ENCODE results near the gene DENND5B. TPM values are rescaled to one million over a fixed set of nuclear protein-coding genes. Genes with fewer than 3 reads are reported as not detected.
"Not testable (repeated sequence)": the region's sequence is repeated elsewhere in the genome, so short reads cannot be mapped to it uniquely, and the experiment has no call there.

DENND5B gene
- total and polyA plus RNA-seq, 3 experiments from 2014 or later = 0.04 TPM; not detected in 2

GRCh38 chr12:31507966-31508365 lies 83.0 kb downstream of the DENND5B start:
- Mint-ChIP-seq H3K4me1 (no peaks in the 10 kb centered on the region), H3K27me3 (peaks cover 0 to 6% of the 10 kb centered on the region in 2 donors), H3K9me3 (peaks cover 0 to 9% (median 3%) of the 10 kb centered on the region in 5 donors), H3K27ac (no peak overlapping the region), H3K4me3 (no peak overlapping the region), H3K36me3 (no peaks in the 10 kb centered on the region)
- POLR2A ChIA-PET = no interaction called here
- CTCF ChIA-PET = no interaction called here
- H3K27ac ChIP-seq (ENCODE audit: low read depth, low read length) = no peak overlapping the region
- H3K9me3 ChIP-seq (ENCODE audit: low read length) = no peaks in the 10 kb centered on the region
- H3K27me3 ChIP-seq (ENCODE audit: insufficient read depth, low read length, poor library complexity, severe bottlenecking) = no peaks in the 10 kb centered on the region
- no peak for DNase-seq
- H3K4me3 ChIP-seq (ENCODE audit: low read length) = no peak overlapping the region
- no peaks in the 10 kb centered on the region for H3K4me1 ChIP-seq (ENCODE audit: insufficient read depth, low read length)
- no peaks in the 10 kb centered on the region for H3K36me3 ChIP-seq (ENCODE audit: insufficient read depth, low read length)

- H3K27me3 Mint-ChIP-seq = peaks cover 0 to 6% of the 10 kb centered on the region in 2 donors
- no peak overlapping the region for H3K27ac ChIP-seq (ENCODE audit: low read depth, low read length)
- H3K4me3 Mint-ChIP-seq = no peak overlapping the region
- no peaks in the 10 kb centered on the region for H3K36me3 ChIP-seq (ENCODE audit: insufficient read depth, low read length)
- H3K36me3 Mint-ChIP-seq = no peaks in the 10 kb centered on the region
- POLR2A ChIA-PET = no interaction called here
- H3K9me3 Mint-ChIP-seq = peaks cover 0 to 9% (median 3%) of the 10 kb centered on the region in 5 donors
- CTCF ChIA-PET = no interaction called here
- no peak overlapping the region for H3K27ac Mint-ChIP-seq
- no peaks in the 10 kb centered on the region for H3K4me1 ChIP-seq (ENCODE audit: insufficient read depth, low read length)
- no peak overlapping the region for H3K4me3 ChIP-seq (ENCODE audit: low read length)
- no peaks in the 10 kb centered on the region for H3K4me1 Mint-ChIP-seq
- DNase-seq = no peak
- H3K27me3 ChIP-seq (ENCODE audit: insufficient read depth, low read length, poor library complexity, severe bottlenecking) = no peaks in the 10 kb centered on the region
- H3K9me3 ChIP-seq (ENCODE audit: low read length) = no peaks in the 10 kb centered on the region
These were observed 84.2 kb downstream of the DENND5B start for GRCh38 chr12:31506515-31507306.

GRCh38 chr12:31504625-31505222 lies 86.2 kb downstream of the DENND5B start:
- no peaks in the 10 kb centered on the region for H3K36me3 ChIP-seq (ENCODE audit: insufficient read depth, low read length)
- Mint-ChIP-seq H3K4me3 (no peak overlapping the region), H3K27ac (no peak overlapping the region), H3K9me3 (peaks cover 0 to 9% (median 3%) of the 10 kb centered on the region in 5 donors), H3K4me1 (no peaks in the 10 kb centered on the region), H3K27me3 (peaks cover 1 to 6% of the 10 kb centered on the region in 2 donors), H3K36me3 (no peaks in the 10 kb centered on the region)
- H3K4me3 ChIP-seq (ENCODE audit: low read length) = no peak overlapping the region
- no peak for DNase-seq
- no peaks in the 10 kb centered on the region for H3K9me3 ChIP-seq (ENCODE audit: low read length)
- H3K27ac ChIP-seq (ENCODE audit: low read depth, low read length) = no peak overlapping the region
- H3K27me3 ChIP-seq (ENCODE audit: insufficient read depth, low read length, poor library complexity, severe bottlenecking) = no peaks in the 10 kb centered on the region
- CTCF ChIA-PET = no interaction called here
- POLR2A ChIA-PET = no interaction called here
- H3K4me1 ChIP-seq (ENCODE audit: insufficient read depth, low read length) = no peaks in the 10 kb centered on the region

GRCh38 chr12:31501014-31501413 lies 89.9 kb downstream of the DENND5B start:
- H3K36me3 ChIP-seq (ENCODE audit: insufficient read depth, low read length); DNase-seq; H3K27me3 ChIP-seq (ENCODE audit: insufficient read depth, low read length, poor library complexity, severe bottlenecking); H3K9me3 ChIP-seq (ENCODE audit: low read length); CTCF ChIA-PET; H3K4me3 Mint-ChIP-seq; H3K4me1 Mint-ChIP-seq; H3K9me3 Mint-ChIP-seq; H3K4me3 ChIP-seq (ENCODE audit: low read length); H3K4me1 ChIP-seq (ENCODE audit: insufficient read depth, low read length); POLR2A ChIA-PET; H3K36me3 Mint-ChIP-seq; H3K27ac Mint-ChIP-seq; H3K27ac ChIP-seq (ENCODE audit: low read depth, low read length): not testable (repeated sequence)
- peaks cover 8 to 19% of the 10 kb centered on the region in 2 donors for H3K27me3 Mint-ChIP-seq

- DNase-seq = no peak
- Histone ChIP-seq H3K4me3 (ENCODE audit: low read length) (no peak overlapping the region), H3K27ac (ENCODE audit: low read depth, low read length) (no peak overlapping the region), H3K36me3 (ENCODE audit: insufficient read depth, low read length) (no peaks in the 10 kb centered on the region), H3K4me1 (ENCODE audit: insufficient read depth, low read length) (no peaks in the 10 kb centered on the region), H3K27me3 (ENCODE audit: insufficient read depth, low read length, poor library complexity, severe bottlenecking) (no peaks in the 10 kb centered on the region), H3K9me3 (ENCODE audit: low read length) (no peaks in the 10 kb centered on the region)
- Mint-ChIP-seq H3K4me1 (no peaks in the 10 kb centered on the region), H3K27me3 (peaks cover 8 to 30% of the 10 kb centered on the region in 2 donors), H3K36me3 (no peaks in the 10 kb centered on the region), H3K4me3 (no peak overlapping the region), H3K9me3 (peaks cover 0 to under 1% (median 0%) of the 10 kb centered on the region in 5 donors), H3K27ac (no peak overlapping the region)
- ChIA-PET CTCF (no interaction called here), POLR2A (no interaction called here)
These were observed 91.4 kb downstream of the DENND5B start for GRCh38 chr12:31499567-31499966.

GRCh38 chr12:31498424-31498823 lies 92.5 kb downstream of the DENND5B start:
- Mint-ChIP-seq H3K27ac (no peak overlapping the region), H3K4me1 (no peaks in the 10 kb centered on the region), H3K27me3 (peaks cover 8 to 35% of the 10 kb centered on the region in 2 donors), H3K36me3 (no peaks in the 10 kb centered on the region), H3K4me3 (no peak overlapping the region), H3K9me3 (no peaks in the 10 kb centered on the region)
- ChIA-PET POLR2A (no interaction called here), CTCF (no interaction called here)
- no peaks in the 10 kb centered on the region for H3K9me3 ChIP-seq (ENCODE audit: low read length)
- H3K36me3 ChIP-seq (ENCODE audit: insufficient read depth, low read length) = no peaks in the 10 kb centered on the region
- no peak overlapping the region for H3K27ac ChIP-seq (ENCODE audit: low read depth, low read length)
- no peaks in the 10 kb centered on the region for H3K27me3 ChIP-seq (ENCODE audit: insufficient read depth, low read length, poor library complexity, severe bottlenecking)
- H3K4me3 ChIP-seq (ENCODE audit: low read length) = no peak overlapping the region
- no peaks in the 10 kb centered on the region for H3K4me1 ChIP-seq (ENCODE audit: insufficient read depth, low read length)
- no peak for DNase-seq

- no peak for DNase-seq
- H3K27ac Mint-ChIP-seq = no peak overlapping the region
- no peak overlapping the region for H3K27ac ChIP-seq (ENCODE audit: low read depth, low read length)
- CTCF ChIA-PET = no interaction called here
- no peaks in the 10 kb centered on the region for H3K4me1 ChIP-seq (ENCODE audit: insufficient read depth, low read length)
- no peaks in the 10 kb centered on the region for H3K27me3 ChIP-seq (ENCODE audit: insufficient read depth, low read length, poor library complexity, severe bottlenecking)
- no peaks in the 10 kb centered on the region for H3K4me1 Mint-ChIP-seq
- H3K36me3 ChIP-seq (ENCODE audit: insufficient read depth, low read length) = no peaks in the 10 kb centered on the region
- H3K36me3 Mint-ChIP-seq = no peaks in the 10 kb centered on the region
- H3K4me3 Mint-ChIP-seq = no peak overlapping the region
- no peaks in the 10 kb centered on the region for H3K9me3 Mint-ChIP-seq
- H3K27me3 Mint-ChIP-seq = peaks cover 8 to 35% of the 10 kb centered on the region in 2 donors
- H3K4me3 ChIP-seq (ENCODE audit: low read length) = no peak overlapping the region
- POLR2A ChIA-PET = no interaction called here
- H3K9me3 ChIP-seq (ENCODE audit: low read length) = no peaks in the 10 kb centered on the region
These were observed 94.7 kb downstream of the DENND5B start for GRCh38 chr12:31496257-31496656.

- H3K36me3 ChIP-seq (ENCODE audit: insufficient read depth, low read length) = no peaks in the 10 kb centered on the region
- no peaks in the 10 kb centered on the region for H3K4me1 ChIP-seq (ENCODE audit: insufficient read depth, low read length)
- no peak overlapping the region for H3K27ac Mint-ChIP-seq
- no peaks in the 10 kb centered on the region for H3K9me3 ChIP-seq (ENCODE audit: low read length)
- H3K4me3 Mint-ChIP-seq = no peak overlapping the region
- DNase-seq = no peak
- H3K4me1 Mint-ChIP-seq = no peaks in the 10 kb centered on the region
- ChIA-PET CTCF (no interaction called here), POLR2A (no interaction called here)
- H3K36me3 Mint-ChIP-seq = no peaks in the 10 kb centered on the region
- H3K27me3 Mint-ChIP-seq = peaks cover 10 to 41% of the 10 kb centered on the region in 2 donors
- no peaks in the 10 kb centered on the region for H3K9me3 Mint-ChIP-seq
- H3K27me3 ChIP-seq (ENCODE audit: insufficient read depth, low read length, poor library complexity, severe bottlenecking) = no peaks in the 10 kb centered on the region
- H3K27ac ChIP-seq (ENCODE audit: low read depth, low read length) = no peak overlapping the region
- H3K4me3 ChIP-seq (ENCODE audit: low read length) = no peak overlapping the region
These were observed 96.5 kb downstream of the DENND5B start for GRCh38 chr12:31494455-31494854.
